CD4-positive, alpha-beta T cell treated with Interleukin-4 for 4 hours (primary cell): ENCODE data around the gene TNFRSF4.

ENCODE experiments used
- DNase-seq: peaks from one replicate; pipeline ENCODE4 v3.0.0-alpha.2; 2020

The TNFRSF4 gene

DNA sequence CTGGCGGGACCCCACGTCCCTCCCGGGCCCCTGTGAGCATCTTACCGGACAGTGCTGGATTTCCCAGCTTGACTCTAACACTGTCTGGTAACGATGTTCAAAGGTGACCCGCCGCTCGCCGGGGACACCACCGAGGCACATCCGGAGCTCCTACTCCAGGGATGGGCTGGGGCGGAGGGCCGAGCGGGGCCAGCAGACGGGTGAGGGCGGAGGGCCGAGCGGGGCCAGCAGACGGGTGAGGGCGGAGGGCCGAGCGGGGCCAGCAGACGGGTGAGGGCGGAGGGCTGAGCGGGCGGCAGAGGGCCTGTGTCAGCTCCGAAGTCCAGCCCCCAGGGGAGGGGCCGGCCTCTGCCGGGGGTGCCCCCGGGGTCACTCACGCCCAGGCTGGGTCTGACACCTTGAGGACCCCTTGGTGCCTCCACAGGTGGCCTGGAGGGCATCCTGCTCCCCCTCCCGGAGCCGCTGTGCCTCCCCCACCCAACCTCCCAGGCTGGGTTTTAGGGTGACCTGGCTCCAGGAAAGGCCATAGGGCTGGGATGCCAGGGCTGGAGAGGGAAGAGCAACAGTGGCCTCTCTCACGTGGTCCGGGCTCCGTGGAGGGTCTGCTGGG lies 46.0 kb downstream of the TNFRSF4 start:
- DNase-seq, result no peak

DNA sequence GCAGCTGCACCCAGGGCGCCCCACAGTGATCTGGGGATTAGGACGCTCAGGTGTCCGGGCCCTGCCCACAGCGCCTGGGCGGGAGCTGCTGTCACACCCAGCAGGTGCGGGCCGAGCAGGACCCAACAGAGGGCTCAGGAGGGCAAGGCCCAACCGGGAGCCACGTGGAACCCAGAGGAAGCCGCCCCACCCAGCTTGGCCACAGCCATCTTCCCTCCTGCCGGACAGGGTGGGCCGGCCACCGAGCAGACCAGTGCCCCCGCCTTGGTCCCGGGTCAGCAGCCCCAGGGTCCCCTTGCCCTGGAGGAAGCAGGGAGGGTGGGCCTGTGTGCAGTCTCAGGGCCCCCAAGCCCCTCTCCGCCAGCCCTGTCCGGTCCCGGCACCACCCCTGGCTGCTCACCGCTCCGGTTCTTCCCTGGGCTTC lies 46.5 kb downstream of the TNFRSF4 start:
- DNase-seq, result no peak

DNA sequence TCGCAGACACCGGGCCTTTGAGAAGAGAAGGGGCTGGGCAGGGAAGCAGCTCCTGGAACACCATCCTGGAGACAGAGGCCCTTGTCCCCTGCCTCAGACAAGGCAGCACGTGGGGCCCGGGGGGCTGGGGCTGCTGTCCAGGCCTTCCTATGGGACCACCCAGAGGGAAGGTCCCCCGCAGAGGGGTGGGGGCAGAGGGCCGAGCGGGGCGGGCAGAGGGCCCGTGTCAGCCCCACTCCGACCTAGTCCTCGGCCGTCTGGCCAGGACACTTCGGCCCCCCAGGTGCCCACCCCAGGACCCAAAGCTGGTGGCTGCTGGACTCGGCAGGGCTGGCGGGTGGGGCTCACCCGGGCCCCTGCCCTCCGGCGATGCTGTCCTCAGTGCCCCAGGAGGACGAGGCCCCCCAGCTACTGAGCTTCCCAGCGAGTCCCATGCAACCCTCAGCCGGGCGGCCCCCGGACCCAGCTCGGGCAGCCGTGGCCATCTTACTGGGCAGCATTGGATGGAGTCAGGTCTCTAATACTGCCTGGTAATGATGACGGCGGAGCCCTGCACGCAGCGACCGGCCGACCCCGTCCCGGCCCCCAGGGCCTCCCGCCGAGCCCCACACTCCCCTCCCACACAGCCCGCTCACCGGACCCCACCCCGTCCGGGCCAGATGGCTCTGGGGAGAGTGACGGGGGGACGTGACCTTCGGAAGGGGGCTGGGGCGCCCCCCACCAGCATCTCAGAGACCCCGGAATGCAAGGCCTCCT lies 47.1 kb downstream of the TNFRSF4 start:
- DNase-seq, result no peak

DNA sequence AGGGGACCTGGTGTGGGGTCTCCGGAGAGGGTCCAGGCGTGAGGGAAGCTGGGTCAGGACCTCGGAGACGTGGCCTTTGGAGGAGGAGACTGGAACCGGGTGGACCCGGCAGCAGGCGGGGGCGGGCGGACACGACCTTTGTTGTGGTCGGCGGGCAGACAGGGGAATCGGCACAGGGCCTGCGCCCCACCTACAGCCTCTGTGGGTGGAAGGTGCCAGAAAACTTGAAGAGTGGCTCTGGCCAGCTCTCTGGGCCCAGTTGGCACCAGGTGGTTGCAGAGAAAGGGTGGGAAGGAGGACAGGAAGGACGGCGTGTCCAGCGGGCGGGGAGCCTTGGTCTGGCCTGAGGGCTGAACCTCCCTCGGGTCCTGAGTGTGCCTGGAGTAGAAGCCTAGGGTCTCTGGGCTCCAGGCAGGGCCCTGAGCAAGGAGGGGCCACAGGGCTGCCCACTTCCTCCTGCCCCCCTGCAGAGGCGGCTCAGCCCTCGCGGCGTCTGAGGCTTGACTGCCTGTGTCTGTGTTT lies 48.0 kb downstream of the TNFRSF4 start:
- no peak for DNase-seq

DNA sequence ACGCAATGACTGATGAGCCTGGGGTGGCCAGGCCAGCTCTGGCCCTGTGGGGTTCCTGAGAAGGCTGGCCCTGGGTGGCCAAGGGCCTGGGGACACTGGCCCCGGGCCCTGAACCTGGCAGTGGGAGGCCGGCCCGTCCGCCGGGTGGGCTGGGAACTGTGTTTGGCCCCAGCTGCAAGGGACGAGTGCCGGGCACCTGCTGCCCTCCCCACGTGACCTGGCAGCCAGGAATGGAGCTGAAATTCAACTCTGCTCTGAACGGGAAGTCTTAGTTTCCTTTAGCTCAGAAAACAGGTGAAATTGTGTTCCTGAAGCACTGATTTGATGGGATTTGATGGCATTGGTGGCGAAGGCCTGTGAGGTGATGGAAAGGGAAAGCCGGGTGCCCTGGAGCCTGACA lies 48.5 kb downstream of the TNFRSF4 start:
- DNase-seq, result no peak

DNA sequence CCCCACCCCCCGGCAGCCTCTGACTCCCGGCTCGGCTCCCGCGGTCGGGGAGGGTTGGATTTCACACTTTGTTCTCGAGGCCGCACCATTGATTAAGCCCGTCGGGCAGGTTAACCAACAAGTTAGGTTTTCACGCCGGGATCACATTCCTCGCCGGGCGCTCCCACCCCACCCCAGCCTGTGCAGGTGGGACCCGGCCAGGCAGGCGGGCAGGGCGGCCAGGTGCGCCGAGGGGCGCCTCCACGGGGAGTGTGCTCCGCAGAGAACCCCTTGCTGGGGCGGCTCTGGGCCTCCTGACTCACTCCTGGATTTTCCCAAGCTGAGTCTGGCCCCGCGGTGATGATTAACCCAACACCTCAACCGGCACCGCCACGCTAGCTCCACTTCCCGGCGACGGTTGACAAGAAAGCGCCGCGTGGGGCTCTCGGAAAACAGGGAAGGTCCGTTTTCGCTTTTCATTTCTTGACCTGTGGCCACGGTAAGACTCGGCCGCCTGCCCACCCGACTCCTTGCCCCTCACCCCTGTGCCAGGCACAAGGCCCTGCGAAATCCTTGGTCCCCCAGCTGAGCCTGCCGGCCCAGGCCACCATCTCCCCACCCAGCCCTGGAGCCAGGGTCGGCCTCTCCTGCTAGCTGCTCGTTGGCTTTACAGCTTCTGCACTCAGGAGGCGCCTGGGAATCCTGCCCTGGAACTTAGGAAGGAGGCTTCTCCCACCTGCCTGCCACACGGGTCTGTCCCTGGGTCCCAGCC lies 49.1 kb downstream of the TNFRSF4 start:
- no peak for DNase-seq

DNA sequence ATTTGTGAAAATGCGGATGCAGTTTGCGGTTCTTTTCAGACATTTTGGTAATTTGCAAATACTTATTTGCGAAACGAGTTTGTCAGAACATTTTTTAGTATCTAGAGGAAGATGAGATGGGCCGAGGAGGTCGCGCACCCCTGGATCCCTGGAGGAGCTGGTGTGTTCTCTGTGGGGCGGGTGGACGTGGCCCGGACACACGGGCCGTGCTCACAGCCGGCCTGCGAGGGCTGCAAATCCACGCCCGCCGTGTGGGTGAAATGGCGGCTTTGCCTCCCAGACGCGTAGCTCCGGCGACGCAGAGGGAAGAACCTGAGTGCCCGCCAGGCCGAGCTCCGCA lies 49.6 kb downstream of the TNFRSF4 start:
- DNase-seq, result no peak

DNA sequence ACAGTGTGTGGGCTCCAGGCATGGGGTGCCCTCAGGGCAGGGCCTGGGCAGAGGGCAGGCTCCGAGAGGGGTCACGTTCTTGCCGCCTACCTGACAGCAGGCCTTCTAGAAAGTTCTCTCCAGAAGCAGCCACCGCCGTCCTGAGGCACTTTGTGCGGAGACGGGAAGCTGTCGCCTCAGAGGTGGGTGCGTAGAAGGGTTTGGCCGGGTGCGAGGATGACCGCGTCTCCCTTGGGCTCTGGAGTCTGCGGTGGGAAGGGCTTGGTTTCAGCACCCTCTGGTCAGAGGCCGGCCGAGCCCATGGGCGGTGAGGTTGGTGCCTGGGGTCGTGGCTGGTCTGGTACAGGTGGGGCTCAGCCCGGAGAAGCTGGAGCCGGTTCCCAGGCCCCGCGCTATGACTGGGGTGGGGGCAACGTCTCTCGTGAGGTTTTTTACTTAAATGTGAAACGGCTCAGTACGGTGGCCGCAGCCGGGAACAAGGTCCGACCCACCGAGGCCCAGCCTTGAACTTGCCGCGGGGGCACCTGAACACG lies 50.3 kb downstream of the TNFRSF4 start:
- no peak for DNase-seq

DNA sequence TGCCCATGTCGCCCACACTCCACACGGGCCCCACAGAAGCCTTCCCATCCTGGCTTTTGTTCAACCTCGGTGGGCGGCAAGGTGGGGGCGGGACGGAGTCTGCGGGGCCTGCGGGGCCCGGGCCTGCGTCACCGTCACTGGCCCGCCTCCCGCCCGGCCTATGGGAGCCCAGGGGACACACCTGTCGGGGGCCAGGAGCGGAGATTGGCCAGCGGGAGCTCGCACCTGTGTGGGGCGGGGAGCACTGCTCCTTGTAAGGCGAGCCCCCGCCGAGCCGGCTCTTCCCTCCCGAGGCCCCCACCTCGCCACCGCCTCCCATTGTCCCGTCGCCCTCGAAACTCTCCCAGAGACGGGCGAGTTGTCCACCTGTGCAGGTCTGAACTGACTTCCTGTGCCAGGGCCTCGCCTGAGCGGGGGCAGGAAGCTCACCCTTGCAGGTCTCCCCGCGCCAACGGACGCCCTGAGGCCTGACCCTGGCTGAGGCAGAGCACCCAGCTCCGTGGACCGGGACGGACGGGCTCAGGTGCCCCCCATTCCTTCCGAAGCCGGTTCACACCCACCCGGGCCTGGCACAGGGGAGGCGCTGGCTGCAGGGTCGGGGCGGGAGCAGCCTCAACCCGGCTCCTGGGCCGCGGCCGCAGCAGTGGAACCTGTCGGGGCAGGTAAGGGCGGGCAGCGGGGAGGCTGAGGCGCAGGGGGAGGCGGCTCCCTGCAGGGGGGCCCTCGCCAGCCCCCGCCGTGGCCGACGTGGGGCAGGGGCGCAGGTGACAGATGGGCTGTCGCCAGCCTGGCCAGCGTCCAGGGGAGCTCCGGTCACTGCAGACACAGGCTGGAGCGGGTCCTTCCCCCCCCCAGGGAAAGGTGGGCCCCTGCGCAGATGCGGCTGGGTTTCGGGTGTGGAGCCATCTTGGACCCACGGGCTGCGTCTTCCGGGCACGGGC lies 51.1 kb downstream of the TNFRSF4 start:
- DNase-seq, result no peak

DNA sequence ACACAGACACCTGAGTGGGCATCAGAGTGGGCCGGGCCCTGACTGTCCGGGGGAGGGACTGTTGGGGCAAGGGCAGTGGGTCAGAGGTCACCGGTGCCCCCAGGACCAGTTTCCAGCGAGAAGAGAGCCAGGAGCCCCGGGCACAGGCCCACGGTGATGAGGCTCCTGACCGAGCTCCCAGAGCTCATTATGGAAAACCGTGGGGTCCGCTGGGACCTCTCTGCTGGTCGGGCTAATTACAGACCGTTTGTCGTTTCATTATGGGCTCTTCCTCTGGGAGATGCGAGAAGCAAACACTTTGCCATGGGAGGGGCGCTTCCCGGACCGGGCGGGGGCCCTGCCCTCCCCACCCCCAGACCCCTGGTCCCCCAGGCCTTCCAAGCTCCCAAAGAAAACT lies 52.3 kb downstream of the TNFRSF4 start:
- DNase-seq, result no peak
